KMS-11 (cell line): Measurements from ENCODE around the gene KCNF1.

Experiments used
- H2AFZ ChIP-seq: fragments of 200-600 bp; sonication (generic); 2 replicates; pipeline ENCODE4 v1.6.1; 2016; ENCODE audit warnings: antibody characterized with exemption, mixed run types, low read depth
- H3K27ac ChIP-seq: fragments of 200-600 bp; sonication (generic); 2 replicates; pipeline ENCODE4 v1.6.1; 2016; ENCODE audit warnings: mild to moderate bottlenecking, mixed run types
- H3K27me3 ChIP-seq: fragments of 200-600 bp; sonication (generic); 2 replicates; pipeline ENCODE4 v1.6.1; 2017; ENCODE audit warnings: mild to moderate bottlenecking, low read depth, mixed run types, moderate library complexity; ENCODE audit not compliant: insufficient read depth
- H3K36me3 ChIP-seq: fragments of 200-600 bp; sonication (generic); 2 replicates; pipeline ENCODE4 v1.6.1; 2017; ENCODE audit warnings: mild to moderate bottlenecking, mixed run types; ENCODE audit not compliant: insufficient read depth
- H3K4me1 ChIP-seq: fragments of 200-600 bp; sonication (generic); 2 replicates; pipeline ENCODE4 v1.6.1; 2016; ENCODE audit warnings: mild to moderate bottlenecking, low read depth, mixed run types; ENCODE audit not compliant: poor library complexity, severe bottlenecking
- H3K4me2 ChIP-seq: fragments of 200-600 bp; sonication (generic); 2 replicates; pipeline ENCODE4 v1.7.0; 2016; ENCODE audit warnings: mild to moderate bottlenecking, mixed run types
- H3K4me3 ChIP-seq: fragments of 200-600 bp; sonication (generic); IDR thresholded peaks from 2 replicates; pipeline ENCODE4 v1.6.1; 2017; ENCODE audit warnings: low read depth, low read length, mixed read lengths; ENCODE audit not compliant: insufficient read depth
- H3K79me2 ChIP-seq: fragments of 200-600 bp; sonication (generic); 2 replicates; pipeline ENCODE4 v1.6.1; 2016; ENCODE audit warnings: low read depth, mixed run types; ENCODE audit not compliant: insufficient read depth
- H3K9ac ChIP-seq: fragments of 200-600 bp; sonication (generic); 2 replicates; pipeline ENCODE4 v1.6.1; 2016; ENCODE audit warnings: mild to moderate bottlenecking, mixed run types
- H4K20me1 ChIP-seq: fragments of 200-600 bp; sonication (generic); 2 replicates; pipeline ENCODE4 v1.6.1; 2016; ENCODE audit warnings: mild to moderate bottlenecking, mixed run types; ENCODE audit not compliant: insufficient read depth
- TF ChIP-seq, protein P1 (sequence below): fragments of 200-600 bp; sonication (generic); conservative IDR thresholded peaks from 2 replicates; pipeline ENCODE4 v1.6.1; 2017; ENCODE audit warnings: low read depth, mild to moderate bottlenecking, antibody characterized with exemption, low read length, moderate library complexity, mixed read lengths

KCNF1 gene

DNA sequence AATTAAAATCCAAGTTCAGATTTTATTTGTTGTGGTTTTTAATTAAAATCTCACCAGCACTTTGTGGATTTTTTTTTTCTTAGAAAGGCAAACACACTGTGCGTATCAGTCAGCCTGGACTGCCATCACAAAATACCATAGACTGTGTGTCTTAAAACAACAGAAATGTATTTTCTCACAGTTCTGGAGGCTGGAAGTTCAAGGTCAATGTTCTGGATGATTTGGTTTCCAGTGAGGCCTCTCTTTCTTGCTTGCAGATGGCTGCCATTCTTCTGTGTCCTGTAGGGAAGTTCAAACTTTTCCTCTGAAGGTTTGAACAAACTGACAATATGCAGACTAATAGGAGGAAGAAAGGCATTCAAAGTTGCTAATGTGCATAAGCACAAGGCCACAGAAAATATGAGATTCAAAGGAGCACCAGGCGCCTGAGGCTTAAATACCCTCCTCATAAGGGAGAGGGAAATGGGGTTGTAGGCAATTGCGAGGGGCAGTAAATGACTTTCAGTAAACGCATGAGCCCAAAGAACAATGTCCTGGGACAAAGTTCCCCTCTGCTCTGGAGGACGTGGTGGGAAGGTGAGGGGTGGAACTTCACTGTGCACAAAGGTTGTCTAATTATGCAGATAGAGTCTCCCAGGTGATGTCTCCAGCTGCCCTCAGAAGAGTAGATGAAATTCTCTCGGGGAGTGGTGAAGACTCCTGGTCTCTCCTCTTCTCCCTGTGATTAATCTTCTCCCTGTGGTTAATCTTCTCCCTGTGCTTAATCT is 26.5 kb upstream of the KCNF1 start:
- Histone ChIP-seq H3K4me3 (no peak overlapping the region), H3K79me2 (no peaks in the 10 kb centered on the region), H3K27ac (no peak overlapping the region), H3K4me1 (no peaks in the 10 kb centered on the region), H4K20me1 (no peaks in the 10 kb centered on the region), H3K36me3 (no peaks in the 10 kb centered on the region), H3K4me2 (no peak overlapping the region), H2AFZ (no peak overlapping the region), H3K27me3 (no peaks in the 10 kb centered on the region), H3K9ac (no peak overlapping the region)
- TF ChIP-seq, protein P1, sequence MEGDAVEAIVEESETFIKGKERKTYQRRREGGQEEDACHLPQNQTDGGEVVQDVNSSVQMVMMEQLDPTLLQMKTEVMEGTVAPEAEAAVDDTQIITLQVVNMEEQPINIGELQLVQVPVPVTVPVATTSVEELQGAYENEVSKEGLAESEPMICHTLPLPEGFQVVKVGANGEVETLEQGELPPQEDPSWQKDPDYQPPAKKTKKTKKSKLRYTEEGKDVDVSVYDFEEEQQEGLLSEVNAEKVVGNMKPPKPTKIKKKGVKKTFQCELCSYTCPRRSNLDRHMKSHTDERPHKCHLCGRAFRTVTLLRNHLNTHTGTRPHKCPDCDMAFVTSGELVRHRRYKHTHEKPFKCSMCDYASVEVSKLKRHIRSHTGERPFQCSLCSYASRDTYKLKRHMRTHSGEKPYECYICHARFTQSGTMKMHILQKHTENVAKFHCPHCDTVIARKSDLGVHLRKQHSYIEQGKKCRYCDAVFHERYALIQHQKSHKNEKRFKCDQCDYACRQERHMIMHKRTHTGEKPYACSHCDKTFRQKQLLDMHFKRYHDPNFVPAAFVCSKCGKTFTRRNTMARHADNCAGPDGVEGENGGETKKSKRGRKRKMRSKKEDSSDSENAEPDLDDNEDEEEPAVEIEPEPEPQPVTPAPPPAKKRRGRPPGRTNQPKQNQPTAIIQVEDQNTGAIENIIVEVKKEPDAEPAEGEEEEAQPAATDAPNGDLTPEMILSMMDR = no peak

DNA sequence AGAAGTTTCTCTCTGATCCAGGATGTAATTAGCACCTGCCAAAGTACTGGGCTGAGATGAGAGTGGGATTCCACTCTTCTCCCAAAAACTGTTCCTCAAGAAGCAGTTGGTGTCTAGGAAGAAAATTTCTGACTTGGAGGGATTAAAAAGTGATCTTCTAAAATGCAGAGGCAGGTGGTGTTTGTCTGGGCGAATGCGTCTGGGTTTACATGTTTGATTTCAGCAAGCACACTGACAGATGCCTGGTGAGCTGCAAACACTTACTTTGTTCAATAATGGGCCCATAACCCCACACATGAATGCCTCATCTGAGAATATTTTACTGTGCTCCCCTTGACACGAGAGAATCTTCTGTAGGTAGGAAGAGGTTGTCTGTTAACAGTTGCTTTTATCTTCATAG is 24.3 kb upstream of the KCNF1 start:
- TF ChIP-seq, protein P1 = no peak
- Histone ChIP-seq H3K4me3 (no peak overlapping the region), H3K36me3 (no peaks in the 10 kb centered on the region)

DNA sequence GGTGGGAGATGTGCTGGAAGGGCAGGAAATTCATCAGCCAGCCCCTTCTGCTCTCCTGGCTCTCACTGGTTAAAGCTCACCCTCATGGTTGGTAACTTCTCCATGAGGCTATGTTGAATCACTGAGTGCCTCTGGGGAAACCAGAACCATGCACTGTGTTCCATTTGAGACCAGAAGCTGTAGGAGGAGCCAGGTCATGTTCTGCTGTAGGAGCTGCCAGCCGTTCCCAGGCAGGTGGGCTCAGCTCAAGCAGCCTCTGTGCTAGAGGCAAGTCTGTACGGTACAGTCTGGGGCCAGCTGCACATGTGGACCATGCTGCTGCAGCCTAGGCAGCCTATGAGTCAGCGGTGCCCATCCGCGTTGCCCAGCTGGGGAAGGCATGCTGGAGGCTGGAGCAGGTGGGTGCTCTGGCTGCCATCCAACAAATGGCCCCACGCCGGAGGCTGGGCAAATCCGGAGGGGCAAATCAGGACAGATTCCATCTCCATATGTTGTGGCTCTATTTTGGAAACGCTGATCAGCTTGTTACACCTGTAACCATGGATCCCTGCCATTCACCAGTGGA is 22.0 kb upstream of the KCNF1 start:
- H3K79me2 ChIP-seq = no peaks in the 10 kb centered on the region
- no peak overlapping the region for H2AFZ ChIP-seq
- H3K27me3 ChIP-seq = no peaks in the 10 kb centered on the region
- H3K4me1 ChIP-seq = no peaks in the 10 kb centered on the region
- H3K4me3 ChIP-seq = no peak overlapping the region
- H4K20me1 ChIP-seq = no peaks in the 10 kb centered on the region
- H3K36me3 ChIP-seq = no peaks in the 10 kb centered on the region
- no peak overlapping the region for H3K4me2 ChIP-seq
- no peak overlapping the region for H3K9ac ChIP-seq
- H3K27ac ChIP-seq = no peak overlapping the region
- TF ChIP-seq, protein P1 = no peak

More for the DNA sequence above, 24.3 kb upstream of the KCNF1 start:
- Histone ChIP-seq H2AFZ (no peak overlapping the region), H4K20me1 (no peaks in the 10 kb centered on the region), H3K79me2 (no peaks in the 10 kb centered on the region), H3K27ac (no peak overlapping the region), H3K27me3 (no peaks in the 10 kb centered on the region), H3K4me1 (no peaks in the 10 kb centered on the region), H3K9ac (no peak overlapping the region), H3K4me2 (no peak overlapping the region)

DNA sequence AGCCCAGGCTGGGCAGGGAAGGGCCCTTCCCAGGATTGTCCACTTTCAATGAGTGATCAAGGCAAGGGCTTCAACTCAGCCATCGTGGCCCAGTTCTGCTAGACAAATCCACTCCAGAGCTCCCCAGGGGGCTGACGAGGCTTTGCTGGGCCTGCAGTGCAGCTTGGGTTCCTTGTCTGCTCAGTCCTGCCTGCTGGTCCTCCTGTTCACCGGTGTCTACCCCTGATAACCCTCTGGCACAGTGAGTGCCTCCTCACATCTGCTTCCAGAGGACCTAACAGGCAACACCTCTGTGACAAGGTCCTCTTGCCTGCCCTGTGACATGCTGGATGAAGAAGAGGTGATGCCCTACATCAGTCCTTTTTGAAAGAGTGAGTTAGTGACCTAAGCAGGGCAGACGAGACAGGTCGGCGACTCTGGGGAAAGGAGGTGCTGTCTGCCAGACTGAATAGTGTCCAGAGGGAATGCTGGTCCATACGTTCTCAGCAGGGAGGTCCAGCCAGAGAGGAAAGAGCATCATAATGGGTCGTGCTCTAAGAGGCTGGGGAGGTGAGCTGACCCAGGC is 20.9 kb upstream of the KCNF1 start:
- Histone ChIP-seq H4K20me1 (no peaks in the 10 kb centered on the region), H3K27ac (no peak overlapping the region), H3K4me2 (no peak overlapping the region), H3K4me1 (no peaks in the 10 kb centered on the region), H3K27me3 (no peaks in the 10 kb centered on the region), H2AFZ (no peak overlapping the region), H3K9ac (no peak overlapping the region), H3K36me3 (no peaks in the 10 kb centered on the region), H3K79me2 (no peaks in the 10 kb centered on the region), H3K4me3 (no peak overlapping the region)
- TF ChIP-seq, protein P1 = no peak
